VCaP (cell line): ENCODE data around the gene PRKCI.

Experiments used
- H3K27ac ChIP-seq: fragments of 450-650 bp; 2 replicates; pipeline ENCODE4 v1.5.1; 2017
- CTCF ChIP-seq: fragments of 450-650 bp; conservative IDR thresholded peaks from 2 replicates; pipeline ENCODE4 v1.5.1; 2017; ENCODE audit warnings: mild to moderate bottlenecking, moderate library complexity

The PRKCI gene

GRCh38 chr3:170207717-170208116, 14.5 kb upstream of the PRKCI start:
- TF ChIP-seq CTCF = no peak

GRCh38 chr3:170211668-170212067, 10.6 kb upstream of the PRKCI start:
- no peak overlapping the region for H3K27ac ChIP-seq
- no peak for TF ChIP-seq CTCF

More at GRCh38 chr3:170207717-170208116, 14.5 kb upstream of the PRKCI start:
- no peak overlapping the region for H3K27ac ChIP-seq

GRCh38 chr3:170219850-170220249, 2.4 kb upstream of the PRKCI start:
- no peak overlapping the region for H3K27ac ChIP-seq
- TF ChIP-seq CTCF = no peak

- H3K27ac ChIP-seq = no peak overlapping the region
- no peak for TF ChIP-seq CTCF
Measured at GRCh38 chr3:170220871-170221270, 1.4 kb upstream of the PRKCI start.

GRCh38 chr3:170222647-170223541, 670 bp downstream of the PRKCI start:
- peak; percentile 18; the same call in 1 of the 2 replicates for TF ChIP-seq CTCF
- H3K27ac ChIP-seq = peak overlapping the region; percentile 93

- no peak for TF ChIP-seq CTCF
- no peak overlapping the region; the same call in 1 of the 2 replicates for H3K27ac ChIP-seq
Measured at GRCh38 chr3:170225166-170225565, 2.9 kb downstream of the PRKCI start.

GRCh38 chr3:170226426-170226960, 4.3 kb downstream of the PRKCI start:
- no peak for TF ChIP-seq CTCF
- no peak overlapping the region for H3K27ac ChIP-seq
